Measurements from ENCODE around the gene SERPINB1.

- TF ChIP-seq POLR2A (IDR thresholded peaks at IDR 0.05; ENCODE audit: low read depth, low read length) = no peak
- peak; percentile 26; the same call in 1 of the 2 replicates for TF ChIP-seq POLR2AphosphoS5 (IDR thresholded peaks at IDR 0.05; ENCODE audit: low read depth, low read length)
- TF ChIP-seq TAF1 (IDR thresholded peaks at IDR 0.05; ENCODE audit: borderline replicate concordance, low read depth, low read length) = no peak
Measured at GRCh38 chr6:2862712-2863181, 21.1 kb upstream of the SERPINB1 start.
